AG04450 (cell line): Measurements from ENCODE around the gene IP6K3. TPM values are rescaled to one million over a fixed set of nuclear protein-coding genes. Genes with fewer than 3 reads are reported as not detected.

Source experiments
- CTCF ChIA-PET: fragments of 300-600, 350-600 bp; formaldehyde crosslinking; extraction: SDS; loops from one replicate; lab custom pipeline; 2022; ENCODE audit warnings: antibody characterized with exemption, inconsistent platforms; lab: Charles Lee
- POLR2A ChIA-PET: fragments of 350-600 bp; formaldehyde crosslinking; extraction: SDS; loops from one replicate; lab custom pipeline; 2021; ENCODE audit warnings: antibody characterized with exemption, inconsistent platforms; lab: Yijun Ruan, JAX
- DNase-seq: peaks from one replicate; pipeline ENCODE4 v3.0.0-alpha.2; 2011; ENCODE audit warnings: low read depth, low spot score
- H3K27ac ChIP-seq: one replicate; pipeline ENCODE4 v1.5.1; 2012; ENCODE audit warnings: low read depth, low read length, control low read depth
- H3K27me3 ChIP-seq: one replicate; pipeline ENCODE4 v1.6.0; 2012; ENCODE audit warnings: low read length; ENCODE audit not compliant: control insufficient read depth, insufficient read depth
- H3K4me3 ChIP-seq: 2 replicates; pipeline ENCODE4 v1.5.1; 2011; ENCODE audit warnings: mild to moderate bottlenecking, low read depth, low read length, control low read depth
- H3K9me3 ChIP-seq: 2 replicates; pipeline ENCODE4 v1.5.1; 2012; ENCODE audit warnings: low read length; ENCODE audit not compliant: control insufficient read depth, insufficient read depth
- polyA plus RNA-seq: library from polyadenylated mRNA; depleted of rRNA; stranded (reverse); fragments of >200 nt; gene quantifications from 2 replicates; pipeline ENCODE4 v1.2.3, GENCODE V29; 2011
- TF ChIP-seq, protein P1 (sequence below): IDR thresholded peaks from 2 replicates; pipeline ENCODE4 v1.5.1; 2011; ENCODE audit warnings: low read depth, low read length, control low read depth, inconsistent platforms

IP6K3 gene
- polyA plus RNA-seq, 1 experiment = 1.1 TPM

DNA sequence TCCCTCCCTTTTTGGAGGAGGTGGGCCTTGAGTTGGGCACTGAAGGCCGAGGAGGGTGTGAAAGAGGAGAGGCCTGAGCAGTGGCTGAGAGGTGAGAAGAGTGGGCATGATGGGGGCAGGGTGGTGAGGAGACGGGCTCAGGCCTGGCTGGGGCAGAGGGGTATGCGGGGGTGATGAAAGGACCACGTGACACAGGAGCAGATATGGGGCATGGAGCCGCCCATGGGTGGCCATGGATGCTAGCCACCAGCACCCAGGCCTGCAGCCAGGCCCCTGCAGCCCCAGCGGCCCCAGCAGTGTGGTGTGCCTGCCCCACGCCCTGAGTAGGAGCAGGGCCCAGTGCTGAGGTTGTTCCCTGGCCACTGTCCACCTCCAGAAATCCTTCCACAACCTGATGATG is 61.7 kb downstream of the IP6K3 start:
- ChIA-PET POLR2A (no interaction called here), CTCF (no interaction called here)

DNA sequence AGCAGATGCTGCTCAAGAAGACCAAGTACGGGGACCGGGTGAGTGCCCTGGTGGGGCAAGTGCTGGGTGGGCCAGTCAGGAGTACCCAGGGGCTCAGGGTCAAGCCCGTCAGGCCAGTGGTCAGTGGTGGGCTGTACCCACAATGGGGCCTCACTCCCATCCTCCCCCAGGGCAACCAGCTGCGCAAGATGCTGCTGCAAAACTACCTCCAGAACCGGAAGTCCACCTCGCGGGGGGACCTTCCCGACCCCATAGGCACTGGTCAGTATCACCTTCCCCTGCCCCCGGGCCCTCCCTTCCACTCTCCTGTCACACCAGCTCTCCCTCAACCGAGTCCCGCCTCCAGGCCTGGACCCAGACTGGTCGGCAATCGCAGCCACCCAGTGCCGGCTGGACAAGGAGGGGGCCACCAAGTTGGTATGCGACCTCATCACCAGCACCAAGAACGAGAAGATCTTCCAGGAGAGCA is 62.2 kb downstream of the IP6K3 start:
- CTCF ChIA-PET = no interaction called here
- no peak for DNase-seq
- POLR2A ChIA-PET = no interaction called here

More for the DNA sequence above, 61.7 kb downstream of the IP6K3 start:
- no peak overlapping the region for H3K4me3 ChIP-seq
- H3K27ac ChIP-seq = no peak overlapping the region
- H3K9me3 ChIP-seq = no peaks in the 10 kb centered on the region; the same call in 1 of the 2 replicates
- DNase-seq = no peak
- no peaks in the 10 kb centered on the region for H3K27me3 ChIP-seq
- TF ChIP-seq, protein P1, sequence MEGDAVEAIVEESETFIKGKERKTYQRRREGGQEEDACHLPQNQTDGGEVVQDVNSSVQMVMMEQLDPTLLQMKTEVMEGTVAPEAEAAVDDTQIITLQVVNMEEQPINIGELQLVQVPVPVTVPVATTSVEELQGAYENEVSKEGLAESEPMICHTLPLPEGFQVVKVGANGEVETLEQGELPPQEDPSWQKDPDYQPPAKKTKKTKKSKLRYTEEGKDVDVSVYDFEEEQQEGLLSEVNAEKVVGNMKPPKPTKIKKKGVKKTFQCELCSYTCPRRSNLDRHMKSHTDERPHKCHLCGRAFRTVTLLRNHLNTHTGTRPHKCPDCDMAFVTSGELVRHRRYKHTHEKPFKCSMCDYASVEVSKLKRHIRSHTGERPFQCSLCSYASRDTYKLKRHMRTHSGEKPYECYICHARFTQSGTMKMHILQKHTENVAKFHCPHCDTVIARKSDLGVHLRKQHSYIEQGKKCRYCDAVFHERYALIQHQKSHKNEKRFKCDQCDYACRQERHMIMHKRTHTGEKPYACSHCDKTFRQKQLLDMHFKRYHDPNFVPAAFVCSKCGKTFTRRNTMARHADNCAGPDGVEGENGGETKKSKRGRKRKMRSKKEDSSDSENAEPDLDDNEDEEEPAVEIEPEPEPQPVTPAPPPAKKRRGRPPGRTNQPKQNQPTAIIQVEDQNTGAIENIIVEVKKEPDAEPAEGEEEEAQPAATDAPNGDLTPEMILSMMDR = no peak

DNA sequence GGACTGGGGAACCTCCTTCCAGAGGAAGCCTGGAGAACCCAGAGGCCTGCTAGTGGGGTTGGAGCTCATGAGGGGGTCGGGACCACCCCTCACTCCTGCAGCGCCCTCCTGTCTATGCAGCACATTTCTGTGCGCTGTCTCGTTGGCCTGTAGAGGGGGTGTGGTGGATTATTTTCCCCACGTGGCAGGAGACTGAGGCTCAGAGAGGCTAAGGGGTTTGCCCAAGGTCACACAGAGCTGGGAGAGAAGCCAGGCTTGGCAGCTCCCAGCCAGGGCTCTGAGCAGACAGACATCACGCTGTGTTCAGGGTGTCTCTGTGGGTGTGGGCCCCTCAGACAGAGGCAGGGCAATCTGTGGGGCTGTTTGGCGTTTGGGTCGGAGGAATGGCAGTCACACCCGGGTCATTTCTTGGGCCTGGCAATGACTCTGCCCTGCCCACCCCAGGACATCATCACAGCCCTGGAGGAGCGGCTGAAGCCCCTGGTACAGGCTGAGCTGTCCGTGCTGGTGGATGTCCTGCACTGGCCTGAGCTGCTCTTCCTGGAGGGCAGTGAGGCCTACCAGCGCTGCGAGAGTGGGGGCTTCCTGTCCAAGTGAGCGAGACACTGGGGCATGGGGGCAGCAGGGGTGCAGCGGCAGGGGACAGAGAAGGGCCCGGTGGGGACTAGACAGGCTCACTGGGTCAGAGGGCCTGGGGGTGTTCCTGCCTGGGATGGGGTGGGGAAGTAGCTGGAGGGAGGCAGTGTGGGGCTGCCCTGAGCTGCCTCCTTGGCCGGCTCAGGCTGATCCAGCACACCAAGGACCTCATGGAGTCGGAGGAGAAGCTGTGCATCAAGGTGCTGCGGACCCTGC is 62.9 kb downstream of the IP6K3 start:
- ChIA-PET CTCF (no interaction called here), POLR2A (interaction anchor here (0.7 kb wide), 1 partner anchor 286 kb away, joined by 4 read pairs; no protein-coding TSS in a partner anchor)
- Histone ChIP-seq H3K27ac (no peak overlapping the region), H3K9me3 (no peaks in the 10 kb centered on the region; the same call in 1 of the 2 replicates), H3K27me3 (no peaks in the 10 kb centered on the region), H3K4me3 (no peak overlapping the region)
- TF ChIP-seq, protein P1 = no peak
- DNase-seq = no peak

More for the DNA sequence above, 62.2 kb downstream of the IP6K3 start:
- Histone ChIP-seq H3K27me3 (no peaks in the 10 kb centered on the region), H3K27ac (no peak overlapping the region), H3K9me3 (no peaks in the 10 kb centered on the region; the same call in 1 of the 2 replicates), H3K4me3 (no peak overlapping the region)
- TF ChIP-seq, protein P1 = no peak

DNA sequence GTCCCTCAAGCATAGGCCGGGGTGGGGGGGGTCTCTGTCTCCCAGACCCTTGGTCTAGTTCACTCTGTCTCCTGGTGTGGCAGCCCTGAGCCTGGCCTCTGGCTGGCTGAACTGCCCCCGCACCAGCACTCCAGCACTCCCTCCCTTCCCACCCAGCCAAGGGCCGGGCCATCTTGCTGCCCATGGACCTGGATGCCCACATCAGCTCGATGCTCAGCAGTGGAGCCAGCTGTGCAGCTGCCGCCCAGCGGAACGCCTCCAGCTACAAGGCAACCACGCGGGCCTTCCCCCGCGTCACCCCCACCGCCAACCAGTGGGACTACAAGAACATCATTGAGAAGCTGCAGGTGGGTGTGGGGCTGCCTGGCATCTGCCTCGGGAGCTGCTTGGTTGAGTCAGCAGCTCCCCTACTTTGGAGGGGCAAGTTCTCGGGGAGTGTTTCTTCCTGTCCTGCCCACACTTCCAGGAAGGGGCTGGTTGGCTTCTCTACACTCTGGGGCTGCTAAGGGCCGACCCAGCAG is 63.6 kb downstream of the IP6K3 start:
- DNase-seq = no peak
- no peak overlapping the region for H3K27ac ChIP-seq
- H3K4me3 ChIP-seq = no peak overlapping the region
- TF ChIP-seq, protein P1 = no peak
- POLR2A ChIA-PET = interaction anchor here (0.7 kb wide), 1 partner anchor 286 kb away, joined by 4 read pairs; no protein-coding TSS in a partner anchor
- CTCF ChIA-PET = no interaction called here
- H3K9me3 ChIP-seq = no peaks in the 10 kb centered on the region
- H3K27me3 ChIP-seq = no peaks in the 10 kb centered on the region

DNA sequence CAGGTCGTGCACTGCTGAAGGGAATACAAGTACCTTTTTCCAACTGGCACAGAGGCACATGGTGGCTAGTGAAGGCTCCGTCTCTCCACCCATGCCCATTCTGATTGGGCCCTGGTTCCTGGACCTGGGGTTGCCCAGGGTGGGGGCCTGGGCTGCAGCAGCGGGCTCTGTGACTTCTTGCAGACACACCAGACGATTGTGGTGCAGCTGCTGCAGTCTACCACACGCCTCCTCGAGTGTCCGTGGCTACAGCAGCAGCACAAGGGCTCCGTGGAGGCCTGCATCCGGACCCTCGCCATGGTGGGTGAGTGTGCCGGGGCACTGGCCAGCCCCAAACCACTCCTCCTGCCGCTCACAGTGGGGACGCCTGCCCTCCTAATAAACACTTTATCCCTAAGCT is 64.4 kb downstream of the IP6K3 start:
- TF ChIP-seq, protein P1 = no peak

More for the DNA sequence above, 64.4 kb downstream of the IP6K3 start:
- H3K27me3 ChIP-seq = no peaks in the 10 kb centered on the region
- POLR2A ChIA-PET = no interaction called here
- no peak for DNase-seq
- no peak overlapping the region for H3K27ac ChIP-seq
- no peaks in the 10 kb centered on the region for H3K9me3 ChIP-seq
- no peak overlapping the region for H3K4me3 ChIP-seq
- CTCF ChIA-PET = no interaction called here
